ELF-1 (cell line): Measurements from ENCODE around the gene FAM47E.

ENCODE experiments used
- DNase-seq: peaks from one replicate; pipeline ENCODE4 v3.0.0-alpha.2; 2016; ENCODE audit warnings: low read depth, low spot score

The FAM47E gene

GRCh38 chr4:76301068-76301774, 49.7 kb downstream of the FAM47E start:
- DNase-seq = no peak

- DNase-seq = no peak
Measured at GRCh38 chr4:76301775-76302162, 50.2 kb downstream of the FAM47E start.

GRCh38 chr4:76302826-76303438, 51.4 kb downstream of the FAM47E start:
- no peak for DNase-seq

GRCh38 chr4:76305033-76305687, 53.6 kb downstream of the FAM47E start:
- no peak for DNase-seq

GRCh38 chr4:76305971-76306881, 54.7 kb downstream of the FAM47E start, which contains the start of gene STBD1:
STBD1 (plus strand) TSS chr4:76306733; CDS start chr4:76306770, 37 bp downstream.
- peak; percentile 82 for DNase-seq

- DNase-seq = peak; percentile 67
Measured at GRCh38 chr4:76306882-76307659, 55.5 kb downstream of the FAM47E start.

GRCh38 chr4:76307660-76308014, 56.1 kb downstream of the FAM47E start:
- no peak for DNase-seq

GRCh38 chr4:76308548-76308947, 57.0 kb downstream of the FAM47E start:
- no peak for DNase-seq

GRCh38 chr4:76309939-76310550, 58.5 kb downstream of the FAM47E start:
- DNase-seq = no peak

GRCh38 chr4:76310683-76311082, 59.2 kb downstream of the FAM47E start:
- no peak for DNase-seq

- DNase-seq = peak; percentile 4
Measured at GRCh38 chr4:76311896-76312331, 60.4 kb downstream of the FAM47E start.

GRCh38 chr4:76312457-76312856, 60.9 kb downstream of the FAM47E start:
- DNase-seq = no peak

GRCh38 chr4:76313547-76313946, 62.0 kb downstream of the FAM47E start:
- DNase-seq = no peak

GRCh38 chr4:76315267-76315918, 63.9 kb downstream of the FAM47E start:
- DNase-seq = no peak

GRCh38 chr4:76316131-76316530, 64.6 kb downstream of the FAM47E start:
- DNase-seq = no peak

GRCh38 chr4:76322236-76322635, 70.7 kb downstream of the FAM47E start:
- no peak for DNase-seq

- DNase-seq = no peak
Measured at GRCh38 chr4:76325072-76325471, 73.6 kb downstream of the FAM47E start.

- no peak for DNase-seq
Measured at GRCh38 chr4:76326515-76326914, 75.0 kb downstream of the FAM47E start.
